ENCODE results near the gene CDH13.

The CDH13 gene

DNA sequence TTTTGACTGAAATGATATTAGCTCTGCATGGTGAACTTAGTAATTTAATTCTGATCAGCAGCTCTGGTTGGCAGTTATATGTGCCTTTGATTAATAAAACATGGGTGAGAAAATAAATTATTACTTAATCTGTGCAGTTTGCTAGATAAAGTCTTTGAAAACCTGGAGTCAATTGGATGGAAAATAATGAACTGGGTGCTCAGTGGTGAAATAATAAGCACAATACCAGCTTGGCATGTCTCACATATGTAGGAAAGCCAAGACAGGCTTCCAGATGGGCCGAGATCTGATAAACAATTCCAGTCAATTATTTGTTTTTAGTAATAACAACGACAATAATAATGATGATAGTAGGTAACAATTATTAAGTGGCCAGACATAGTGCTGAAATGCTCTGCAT is 326.7 kb downstream of the CDH13 start:
- no peak for DNase-seq (ENCODE audit: low spot score)

DNA sequence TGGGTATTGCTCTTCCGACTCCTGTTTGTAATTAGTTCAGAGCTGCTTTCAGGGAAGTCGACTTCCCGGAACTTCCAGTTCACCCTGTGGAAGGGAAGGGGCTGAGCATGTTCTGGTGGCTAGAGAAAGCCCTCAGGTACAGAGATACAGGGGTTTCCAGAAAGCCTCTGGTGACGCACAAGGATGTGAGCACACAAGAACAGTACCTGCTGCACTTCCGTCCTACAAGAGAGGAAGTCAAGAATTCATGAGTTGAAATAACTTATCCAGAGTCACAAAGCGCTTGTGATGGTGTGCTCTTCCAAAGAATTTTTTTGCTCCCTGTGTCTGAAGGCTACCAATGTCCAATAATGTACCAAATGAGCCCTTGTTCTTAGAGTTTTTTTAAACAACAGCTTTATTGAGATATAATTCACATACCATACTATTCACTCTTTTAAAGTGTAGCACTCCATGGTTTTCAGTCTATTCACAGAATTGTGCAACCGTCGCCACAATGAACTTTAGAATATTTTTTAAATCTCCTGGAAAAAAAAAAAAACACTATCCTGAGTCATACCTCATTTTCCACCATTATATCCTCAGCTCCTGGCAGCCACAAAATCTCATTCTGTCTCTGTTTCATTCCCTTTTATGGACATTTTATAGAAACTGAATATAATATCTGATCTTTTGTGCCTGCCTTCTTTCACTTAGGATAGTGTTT is 327.6 kb downstream of the CDH13 start:
- DNase-seq (ENCODE audit: low spot score), result no peak

DNA sequence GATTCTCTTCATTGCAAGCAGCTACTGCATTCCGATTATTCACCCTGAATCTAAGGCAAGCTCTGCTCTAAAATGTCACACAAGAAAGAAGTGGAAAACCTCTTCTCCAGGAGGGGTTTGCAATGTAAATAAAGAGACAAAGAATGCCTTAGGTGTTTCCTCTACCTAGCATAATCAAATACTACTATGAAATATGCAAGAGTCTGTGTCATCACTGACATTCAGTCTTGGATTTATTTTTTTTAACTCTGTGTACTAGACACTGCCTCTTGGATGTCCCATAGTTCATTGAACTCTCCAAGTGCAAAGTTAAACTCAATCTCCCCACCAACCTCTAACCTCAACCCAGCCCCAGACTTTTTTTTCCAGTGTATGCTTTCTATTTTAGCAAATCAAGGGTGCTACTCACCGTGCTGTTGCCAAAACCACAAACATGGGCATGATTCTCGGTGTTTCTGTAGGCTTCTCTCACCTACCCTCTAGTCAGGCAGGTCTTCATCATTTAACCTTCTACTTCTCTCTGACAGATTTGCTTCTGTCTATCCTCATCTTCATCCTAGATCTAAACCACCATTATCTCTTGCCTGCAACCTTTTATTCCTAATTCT is 329.1 kb downstream of the CDH13 start:
- no peak for DNase-seq (ENCODE audit: low spot score)

DNA sequence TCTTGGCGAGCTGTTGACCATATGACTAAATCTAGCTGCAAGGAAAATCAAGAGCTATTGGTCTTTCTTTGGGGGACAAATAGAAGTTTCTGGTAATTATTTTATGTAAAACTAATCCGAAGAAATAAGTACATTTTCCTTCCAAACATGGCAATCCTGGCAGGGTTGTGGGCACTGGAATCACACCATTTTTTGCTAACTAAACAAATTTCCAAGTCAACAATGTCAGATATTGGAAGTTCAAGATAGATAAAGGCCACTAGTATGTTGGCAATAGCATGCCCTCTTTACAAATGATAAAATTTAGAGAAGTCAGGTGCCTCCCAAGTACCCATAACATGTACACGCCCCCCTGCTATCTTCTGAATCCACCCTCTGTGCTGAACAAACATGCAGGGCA is 330.4 kb downstream of the CDH13 start:
- DNase-seq (ENCODE audit: low spot score), result no peak

DNA sequence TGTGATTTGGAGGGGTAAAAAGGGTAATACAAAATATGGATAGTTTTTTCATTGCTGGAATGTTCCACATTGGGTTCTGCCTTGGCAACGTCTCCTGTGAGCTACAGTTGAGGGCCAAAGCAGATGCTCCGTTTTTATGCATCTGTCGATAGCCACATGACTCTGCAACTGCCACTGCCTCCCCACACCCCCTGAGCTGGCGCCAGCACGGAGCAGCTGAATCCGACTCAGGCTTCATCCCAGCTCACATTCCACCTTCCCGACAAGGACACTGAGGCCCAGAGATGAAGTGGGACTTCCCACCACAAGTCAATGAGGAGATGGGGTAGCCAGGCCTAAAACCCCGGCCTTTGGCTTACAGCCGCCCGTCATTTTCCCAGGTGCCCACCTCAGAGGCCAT is 334.1 kb downstream of the CDH13 start:
- no peak for DNase-seq (ENCODE audit: low spot score)

- DNase-seq (ENCODE audit: low spot score), result no peak
Measured at GRCh38 chr16:82963653-82964052, 336.9 kb downstream of the CDH13 start.

- no peak for DNase-seq (ENCODE audit: low spot score)
Measured at GRCh38 chr16:82965808-82966207, 339.0 kb downstream of the CDH13 start.

DNA sequence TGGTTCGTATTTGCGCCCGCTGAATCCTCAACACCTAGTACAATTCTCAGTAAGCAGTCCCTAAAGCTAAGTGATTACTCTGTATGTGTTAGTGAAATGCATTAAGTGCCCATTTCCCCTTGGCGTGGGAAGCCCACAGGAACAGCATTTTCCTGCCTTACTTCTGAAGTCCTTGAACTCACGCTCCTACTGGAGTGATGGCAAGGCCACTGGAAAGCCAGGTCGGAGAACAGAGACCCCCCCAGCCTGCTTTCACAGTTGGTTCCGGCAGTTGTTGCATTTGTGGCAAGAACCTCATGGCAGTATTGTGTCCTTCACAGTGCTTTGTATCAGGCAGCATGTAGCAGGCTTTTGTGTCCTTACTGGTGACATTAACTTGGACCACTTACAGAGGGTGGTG is 340.7 kb downstream of the CDH13 start:
- no peak for DNase-seq (ENCODE audit: low spot score)

DNA sequence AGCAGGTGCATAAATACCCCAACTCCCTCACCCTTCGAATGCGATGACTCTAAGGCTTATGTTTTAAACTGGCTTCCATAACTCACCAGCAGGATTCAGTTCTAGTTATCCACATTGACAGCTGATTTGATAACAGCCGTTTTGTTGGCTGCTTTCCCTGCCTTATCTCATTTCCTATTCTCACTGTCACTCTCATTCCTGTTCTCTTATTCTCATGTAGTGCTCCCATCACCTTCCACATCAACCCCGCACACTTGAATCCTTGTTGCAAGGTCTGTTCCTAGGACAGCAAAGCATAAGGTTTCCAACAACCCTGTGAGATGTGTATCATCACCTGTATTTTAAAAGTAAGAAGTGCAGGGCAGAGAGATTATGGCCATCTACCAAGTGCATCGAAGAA is 344.4 kb downstream of the CDH13 start:
- DNase-seq (ENCODE audit: low spot score), result no peak

DNA sequence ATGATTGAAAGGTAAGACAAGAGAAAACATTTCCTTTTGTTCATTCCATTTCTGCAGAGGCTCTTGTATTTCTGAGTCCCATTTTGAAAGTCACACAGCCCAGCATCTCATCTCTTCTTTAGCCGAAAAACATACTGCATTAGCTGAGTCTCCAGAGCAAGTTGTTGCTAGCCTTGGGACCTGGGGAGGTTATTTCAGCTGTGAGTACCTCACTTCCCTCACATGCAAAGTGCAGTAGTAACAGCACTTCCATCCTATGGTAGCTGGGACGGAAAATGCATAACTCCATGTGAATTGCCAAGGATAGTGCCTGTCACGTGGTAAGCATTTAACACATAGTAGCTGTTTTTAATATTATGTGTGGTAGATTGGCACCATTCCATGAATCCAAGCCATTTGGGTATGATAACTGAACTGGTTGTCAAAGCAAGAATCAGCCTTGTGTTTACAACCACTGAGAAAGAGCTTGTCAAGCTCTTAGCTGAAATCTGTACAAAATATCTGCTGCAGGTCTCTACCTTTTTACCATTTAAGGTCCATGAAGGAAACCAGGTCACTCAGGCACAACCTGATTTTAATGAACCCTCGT is 345.7 kb downstream of the CDH13 start:
- DNase-seq (ENCODE audit: low spot score), result no peak

DNA sequence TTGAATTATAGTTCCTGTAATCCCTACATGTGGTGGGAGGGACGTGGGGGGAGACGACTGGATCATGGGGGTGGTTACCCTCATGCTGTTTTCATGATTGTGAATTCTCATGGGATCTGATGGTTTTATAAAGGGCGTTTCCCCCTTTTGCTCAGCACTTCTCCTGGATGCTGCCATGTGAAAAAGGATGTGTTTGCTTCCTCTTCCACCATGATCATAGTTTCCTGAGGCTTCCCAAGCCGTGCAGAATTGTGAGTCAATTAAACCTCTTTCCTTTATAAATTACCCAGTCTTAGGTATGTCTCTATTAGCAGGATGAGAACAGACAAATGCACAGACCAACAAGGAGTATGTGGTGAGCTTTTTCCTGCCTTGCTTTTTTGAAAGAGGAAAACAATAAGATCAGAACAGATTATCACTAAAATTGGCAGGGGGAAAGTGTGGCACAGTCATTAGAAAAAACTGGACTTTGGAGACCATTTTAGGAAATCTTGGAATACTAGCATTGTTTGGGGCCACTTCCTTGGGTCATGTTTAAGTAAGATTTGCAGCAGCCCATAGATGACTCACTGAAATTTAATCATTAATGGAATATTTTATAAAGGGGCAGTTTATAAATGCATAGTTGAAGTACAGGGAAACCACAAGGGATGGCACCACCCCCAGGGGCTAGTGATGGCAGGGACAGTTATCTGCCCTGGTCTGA is 352.8 kb downstream of the CDH13 start:
- DNase-seq (ENCODE audit: low spot score), result no peak

- no peak for DNase-seq (ENCODE audit: low spot score)
Measured at GRCh38 chr16:82980810-82981209, 354.0 kb downstream of the CDH13 start.

DNA sequence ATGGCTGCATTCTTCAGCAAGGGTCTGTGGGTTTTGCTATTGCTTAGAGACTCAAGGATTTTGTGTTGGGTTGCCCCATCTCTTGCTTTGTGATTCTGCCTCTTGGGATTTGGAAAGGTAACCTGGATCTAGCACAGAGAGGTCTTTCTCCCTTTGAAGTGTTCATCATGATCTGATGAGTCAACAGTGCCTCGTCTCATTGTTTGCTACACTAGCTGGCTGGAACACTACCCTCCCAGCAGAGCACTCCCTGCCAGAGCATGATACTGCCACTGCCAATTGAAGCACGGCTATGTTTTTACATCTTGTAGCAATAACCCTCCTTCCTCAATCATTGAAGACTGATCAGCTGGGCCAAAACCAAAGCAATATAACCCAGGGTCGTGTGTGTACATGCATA is 361.0 kb downstream of the CDH13 start:
- no peak for DNase-seq (ENCODE audit: low spot score)

DNA sequence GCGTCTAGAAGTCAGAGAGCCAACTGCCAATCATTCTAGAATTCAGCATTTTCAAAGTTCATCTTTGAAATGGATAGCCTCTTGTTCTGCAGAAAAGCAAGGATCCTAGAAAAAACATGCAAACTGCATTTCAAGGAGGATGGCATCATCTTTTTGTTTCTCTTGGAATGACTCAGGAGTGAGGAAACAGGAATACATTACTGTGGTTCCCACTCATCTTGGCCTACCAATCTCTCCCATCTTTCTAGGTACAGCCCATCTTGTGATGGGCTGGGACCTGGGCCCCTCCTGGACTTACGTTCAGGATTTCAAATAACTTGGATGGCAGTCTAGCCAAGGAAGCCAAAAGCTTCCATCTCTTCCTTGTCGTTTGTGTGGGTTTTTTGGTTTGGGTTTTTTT is 363.4 kb downstream of the CDH13 start:
- DNase-seq (ENCODE audit: low spot score), result no peak

DNA sequence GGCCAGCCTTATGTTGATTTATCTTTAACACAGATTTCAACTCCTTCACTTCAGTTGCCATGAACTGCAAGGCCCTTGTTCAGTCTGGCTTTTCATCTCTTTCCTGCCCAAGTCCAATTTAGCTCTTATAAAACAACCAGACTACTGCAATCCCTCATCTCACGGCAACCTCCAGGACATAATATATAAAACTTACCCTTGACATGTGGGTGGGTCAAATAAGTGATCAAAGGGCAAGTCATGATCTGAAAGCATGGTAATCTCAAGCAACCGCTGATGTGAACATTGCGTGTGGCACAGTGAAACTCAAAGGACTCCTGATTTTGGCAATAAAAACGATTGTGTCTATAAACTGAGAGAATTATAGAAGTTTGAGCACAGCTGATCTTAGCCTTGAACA is 364.6 kb downstream of the CDH13 start:
- no peak for DNase-seq (ENCODE audit: low spot score)

- no peak for DNase-seq (ENCODE audit: low spot score)
Measured at GRCh38 chr16:82991966-82992675, 365.4 kb downstream of the CDH13 start.

DNA sequence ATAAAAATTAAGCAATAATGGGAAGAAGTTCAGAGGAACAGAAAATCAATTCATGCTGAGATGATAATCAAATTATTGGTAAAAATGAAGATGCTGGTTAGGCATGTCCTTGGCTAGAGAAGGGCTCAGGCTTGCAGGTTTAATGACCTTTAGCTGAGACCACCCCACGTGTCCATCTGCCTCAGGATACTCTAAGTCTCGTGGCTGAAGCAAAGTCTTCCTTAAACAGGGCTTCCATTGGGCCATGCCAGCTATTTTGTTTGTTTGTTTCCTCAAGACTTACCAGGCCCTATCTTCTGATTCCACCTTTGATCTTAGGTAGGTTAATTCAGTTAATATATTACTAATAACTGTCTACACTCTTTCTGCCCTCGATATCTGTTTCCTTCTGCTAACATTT is 366.0 kb downstream of the CDH13 start:
- DNase-seq (ENCODE audit: low spot score), result no peak

DNA sequence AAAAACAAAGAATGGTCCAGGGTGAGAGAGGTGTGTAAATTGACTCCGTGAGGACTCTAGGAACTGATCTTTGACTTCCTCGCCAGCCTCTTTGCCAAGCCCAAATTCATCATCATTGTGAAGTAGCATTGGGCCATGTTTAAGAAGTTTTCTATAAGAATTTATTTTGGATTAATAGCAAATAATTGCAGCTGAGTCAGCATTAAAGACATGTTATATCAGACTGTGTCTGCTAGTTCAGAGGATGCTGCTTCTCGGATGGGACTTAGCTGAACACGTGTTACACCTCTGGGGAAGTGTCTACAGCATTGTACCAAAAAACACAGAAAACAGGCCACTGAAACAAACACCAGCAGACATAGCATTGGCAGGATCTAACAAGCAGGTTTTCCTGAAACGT is 366.6 kb downstream of the CDH13 start:
- no peak for DNase-seq (ENCODE audit: low spot score)

DNA sequence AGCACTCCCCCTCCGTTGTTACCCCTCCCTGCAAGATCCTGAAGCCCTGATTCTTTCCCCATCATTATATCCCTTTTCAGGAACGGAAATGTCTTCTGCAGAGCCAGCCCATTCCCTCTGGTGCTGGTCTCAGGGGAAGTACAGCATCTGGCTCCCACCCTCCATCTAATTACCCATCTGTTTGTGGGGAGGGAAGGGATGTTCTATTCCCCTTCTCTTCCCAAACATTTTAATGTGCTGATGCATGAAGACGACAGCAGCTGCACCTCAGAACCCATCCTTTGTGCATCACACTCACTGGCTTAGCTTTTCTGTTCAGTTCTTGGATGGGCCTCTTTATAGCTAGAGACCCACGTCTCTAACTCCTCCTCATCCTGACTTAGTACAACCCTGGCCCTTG is 367.2 kb downstream of the CDH13 start:
- DNase-seq (ENCODE audit: low spot score), result no peak

DNA sequence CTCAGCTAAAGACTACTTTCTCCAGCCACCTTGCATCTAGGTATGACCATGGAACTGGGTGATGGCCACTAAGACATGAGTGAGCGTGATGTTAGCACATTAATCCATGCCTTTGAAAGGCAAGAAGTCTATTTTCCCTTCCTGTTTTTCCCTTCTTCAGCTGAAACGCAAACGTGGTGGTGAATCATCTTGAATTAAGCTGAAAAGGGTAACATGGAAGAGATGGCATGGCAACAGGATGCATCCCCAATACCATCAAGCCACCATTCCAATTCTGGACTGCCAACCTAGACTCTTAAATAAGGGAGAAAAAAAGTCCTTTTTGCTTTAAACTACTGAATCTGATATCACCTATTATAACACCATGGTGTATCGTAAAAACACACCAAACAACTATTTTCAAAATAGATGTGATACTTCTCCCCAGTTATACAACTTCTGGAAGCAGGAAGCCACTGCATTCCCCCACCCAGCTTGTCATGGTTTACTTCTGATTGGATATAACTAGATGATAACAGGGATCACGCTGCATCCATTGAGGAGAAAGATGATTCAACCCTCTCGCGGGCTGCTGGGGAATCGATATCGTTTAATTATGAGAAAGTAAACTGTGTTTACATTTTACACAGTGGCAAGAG is 368.6 kb downstream of the CDH13 start:
- DNase-seq (ENCODE audit: low spot score), result no peak

GRCh38 chr16:82995924-82996441 is 369.2 kb downstream of the CDH13 start:
- no peak for DNase-seq (ENCODE audit: low spot score)

DNA sequence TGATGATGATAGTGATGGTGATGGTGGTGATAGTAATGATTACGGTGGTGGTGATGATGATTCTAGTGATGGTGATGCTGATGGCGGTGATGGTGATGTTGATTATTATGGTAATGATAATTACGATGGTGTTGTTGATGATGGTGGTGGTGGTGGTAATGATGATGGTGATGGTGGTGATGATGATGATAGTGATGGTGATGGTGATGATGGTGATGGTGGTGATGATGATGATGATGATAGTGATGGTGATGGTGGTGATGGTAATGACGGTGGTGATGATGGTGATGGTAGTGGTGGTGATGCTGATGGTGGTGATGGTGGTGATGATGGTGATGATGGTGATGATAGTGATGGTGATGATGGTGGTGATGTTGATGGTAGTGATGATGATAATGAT is 370.0 kb downstream of the CDH13 start:
- DNase-seq (ENCODE audit: low spot score), result no peak

All from putamen (tissue), 1 donor.